ENCODE results near the gene CCDC60.

GRCh38 chr12:119475650-119476049 is 141.1 kb downstream of the CCDC60 start:
- no peak for TF ChIP-seq TAF1 (IDR thresholded peaks at IDR 0.05; ENCODE audit: borderline replicate concordance, insufficient read depth, low read length)
- TF ChIP-seq SIN3A (IDR thresholded peaks at IDR 0.05; ENCODE audit: borderline replicate concordance, insufficient read depth, low read length): no peak
